Esophagus (tissue), 2 donors: Measurements from ENCODE around the gene RAPGEF2. TPM values are rescaled to one million over a fixed set of nuclear protein-coding genes. Genes with fewer than 3 reads are reported as not detected.
"Not testable (repeated sequence)": the region's sequence is repeated elsewhere in the genome, so short reads cannot be mapped to it uniquely, and the experiment has no call there.

ENCODE experiments used
- H3K27ac ChIP-seq, 2 donors: one replicate each; pipeline ENCODE4 v1.5.1; 2013; ENCODE audit warnings: low read depth in 2 of 2, mild to moderate bottlenecking in 2 of 2, inconsistent platforms in 1 of 2, low read length in 1 of 2, moderate library complexity in 1 of 2
- H3K27me3 ChIP-seq, 2 donors: one replicate each; pipeline ENCODE4 v1.6.1; 2013; ENCODE audit warnings: low read length in 2 of 2, control low read depth in 1 of 2, mild to moderate bottlenecking in 1 of 2; ENCODE audit not compliant: insufficient read depth in 2 of 2, control insufficient read depth in 1 of 2
- H3K36me3 ChIP-seq, 2 donors: one replicate each; pipeline ENCODE4 v1.6.1; 2013; ENCODE audit warnings: low read length in 1 of 2; ENCODE audit not compliant: control insufficient read depth in 2 of 2, insufficient read depth in 2 of 2
- H3K4me1 ChIP-seq, 2 donors: one replicate each; pipeline ENCODE4 v1.6.1; 2013; ENCODE audit warnings: low read length in 1 of 2; ENCODE audit not compliant: control insufficient read depth in 2 of 2, insufficient read depth in 2 of 2
- H3K4me3 ChIP-seq, 2 donors: one replicate each; pipeline ENCODE4 v1.5.1; 2013; ENCODE audit warnings: low read length in 2 of 2, mild to moderate bottlenecking in 2 of 2, low read depth in 1 of 2, moderate library complexity in 1 of 2
- H3K9me3 ChIP-seq, 2 donors: one replicate each; pipeline ENCODE4 v1.6.1; 2013; ENCODE audit warnings: mild to moderate bottlenecking in 2 of 2, low read depth in 1 of 2, low read length in 1 of 2, moderate library complexity in 1 of 2; ENCODE audit not compliant: control insufficient read depth in 2 of 2, insufficient read depth in 1 of 2
- WGBS, 2 donors: extraction: QIAGEN DNeasy Blood & Tissue Kit; methylation state at CpG; one replicate each; pipeline ENCODE4 v1.1.7; 2013; 5-methylcytosine and 5-hydroxymethylcytosine counted together
- polyA plus RNA-seq, 2 donors: library from polyadenylated mRNA; stranded (reverse); fragments of 200-250 nt; gene quantifications; one replicate each; pipeline ENCODE4 v1.2.3, GENCODE V29; 2013
- donor health status: healthy with polysubstance abuse.
- donor health status: Bipolar disorder and iron deficiency.

RAPGEF2 gene
- polyA plus RNA-seq, 2 donors: 3.9 to 4.3 TPM

DNA sequence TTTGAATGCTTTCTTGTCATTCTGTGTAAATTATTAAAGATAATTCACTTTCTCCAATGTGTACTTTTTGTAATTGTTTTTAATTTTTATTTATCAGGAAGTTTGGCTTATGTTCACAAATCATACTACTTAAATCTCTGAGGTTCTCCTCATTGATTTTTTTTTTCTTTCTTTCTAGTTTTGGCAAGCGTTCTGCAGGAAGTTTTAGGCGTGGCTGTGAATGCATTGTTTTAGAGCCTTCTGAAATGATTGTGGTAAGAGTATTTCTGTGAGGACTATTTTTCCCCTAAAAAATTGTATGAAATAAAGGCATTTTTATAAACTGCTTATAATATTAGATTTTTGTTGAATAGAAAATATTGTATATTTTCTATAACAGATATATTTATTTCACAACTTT lies 135.8 kb downstream of the RAPGEF2 start:
- Histone ChIP-seq H3K4me3 (no peak overlapping the region), H3K36me3 (no peaks in the 10 kb centered on the region), H3K9me3 (no peaks in the 10 kb centered on the region), H3K4me1 (no peaks in the 10 kb centered on the region), H3K27ac (no peak overlapping the region), H3K27me3 (no peaks in the 10 kb centered on the region)
- WGBS, 2 donors: 21 to 23% methylated on average over 2 of the region's 2 CpGs

GRCh38 chr4:159239629-159240028 lies 136.8 kb downstream of the RAPGEF2 start:
- 81 to 83% methylated on average over 2 of the region's 2 CpGs for WGBS, 2 donors
- H3K9me3 ChIP-seq: no peaks in the 10 kb centered on the region
- H3K4me1 ChIP-seq: no peaks in the 10 kb centered on the region
- no peaks in the 10 kb centered on the region for H3K27me3 ChIP-seq
- no peak overlapping the region for H3K27ac ChIP-seq
- H3K4me3 ChIP-seq: no peak overlapping the region
- H3K36me3 ChIP-seq: no peaks in the 10 kb centered on the region

- WGBS, 2 donors: 75 to 86% methylated on average over 4 of the region's 4 CpGs
- no peaks in the 10 kb centered on the region for H3K27me3 ChIP-seq
- H3K4me3 ChIP-seq: no peak overlapping the region
- H3K9me3 ChIP-seq: no peaks in the 10 kb centered on the region
- no peaks in the 10 kb centered on the region for H3K36me3 ChIP-seq
- no peak overlapping the region for H3K27ac ChIP-seq
- H3K4me1 ChIP-seq: no peaks in the 10 kb centered on the region
These were observed 137.2 kb downstream of the RAPGEF2 start for GRCh38 chr4:159240046-159240445.

- Histone ChIP-seq H3K9me3 (no peaks in the 10 kb centered on the region), H3K4me3 (no peak overlapping the region), H3K27ac (no peak overlapping the region), H3K27me3 (no peaks in the 10 kb centered on the region), H3K4me1 (no peaks in the 10 kb centered on the region), H3K36me3 (no peaks in the 10 kb centered on the region)
- WGBS, 2 donors: 72% methylated on average over 3 of the region's 3 CpGs
These were observed 137.8 kb downstream of the RAPGEF2 start for GRCh38 chr4:159240687-159241086.

GRCh38 chr4:159242427-159242826 lies 139.5 kb downstream of the RAPGEF2 start:
- Histone ChIP-seq H3K36me3 (no peaks in the 10 kb centered on the region), H3K27ac (no peak overlapping the region), H3K9me3 (no peaks in the 10 kb centered on the region), H3K27me3 (no peaks in the 10 kb centered on the region), H3K4me3 (no peak overlapping the region), H3K4me1 (no peaks in the 10 kb centered on the region)

DNA sequence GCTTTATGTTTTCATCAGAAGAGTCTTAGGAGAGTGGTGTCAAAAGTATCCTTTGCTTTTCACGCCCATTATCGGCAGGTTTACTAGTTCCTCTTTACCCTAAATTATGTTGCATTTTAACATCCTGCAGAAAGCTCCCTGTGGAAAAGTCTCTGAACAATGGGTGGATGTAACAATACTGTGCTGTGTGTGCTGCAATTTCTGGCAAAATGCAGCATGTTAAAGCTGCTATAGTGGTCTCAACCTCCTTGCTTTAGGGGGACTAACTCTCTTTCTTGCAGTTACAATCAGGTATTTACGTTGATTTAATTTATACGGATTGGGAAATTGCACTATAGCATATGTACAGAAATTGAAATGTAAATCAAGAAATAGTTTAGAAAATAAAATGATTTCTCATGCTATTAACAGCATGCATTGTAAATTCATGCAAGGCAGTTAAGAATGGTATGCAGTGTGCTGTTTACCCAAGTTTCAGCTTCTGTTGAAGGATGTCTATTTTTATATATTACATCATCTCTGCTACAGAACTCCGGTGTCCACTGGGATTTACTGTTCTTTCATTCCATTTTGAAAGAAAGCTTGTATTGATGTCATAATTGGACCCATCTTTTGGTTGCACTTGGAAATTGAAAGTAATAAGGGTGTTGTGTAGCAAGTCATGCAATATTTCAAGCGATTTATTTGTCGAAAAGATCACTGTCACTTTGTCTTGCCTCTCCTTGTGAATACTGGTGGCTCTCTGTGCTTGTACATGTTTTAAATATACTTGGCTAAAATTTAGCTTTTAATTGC lies 145.7 kb downstream of the RAPGEF2 start:
- Histone ChIP-seq H3K27ac (no peak overlapping the region), H3K4me3 (no peak overlapping the region), H3K4me1 (no peaks in the 10 kb centered on the region), H3K27me3 (no peaks in the 10 kb centered on the region), H3K9me3 (peaks cover 0 to 7% of the 10 kb centered on the region in 2 donors), H3K36me3 (no peaks in the 10 kb centered on the region)
- 62 to 67% methylated on average over 7 of the region's 7 CpGs for WGBS, 2 donors

- WGBS, 2 donors: 96 to 97% methylated on average over 35 of the region's 35 CpGs
- Histone ChIP-seq H3K4me3 (no peak overlapping the region), H3K27ac (no peak overlapping the region)
These were observed 148.0 kb downstream of the RAPGEF2 start for GRCh38 chr4:159250751-159251325.

GRCh38 chr4:159251580-159251979 lies 148.7 kb downstream of the RAPGEF2 start:
- H3K9me3 ChIP-seq, H3K27me3 ChIP-seq, H3K4me3 ChIP-seq, H3K4me1 ChIP-seq, H3K36me3 ChIP-seq: not testable (repeated sequence)
- WGBS, 2 donors: 89 to 94% methylated on average over 14 of the region's 14 CpGs
- H3K27ac ChIP-seq: peak overlapping the region in 1 of 2 donors; percentile 60

More at GRCh38 chr4:159250751-159251325, 148.0 kb downstream of the RAPGEF2 start:
- Histone ChIP-seq H3K9me3 (peaks cover 0 to 7% of the 10 kb centered on the region in 2 donors), H3K27me3 (no peaks in the 10 kb centered on the region), H3K4me1 (no peaks in the 10 kb centered on the region), H3K36me3 (no peaks in the 10 kb centered on the region)

DNA sequence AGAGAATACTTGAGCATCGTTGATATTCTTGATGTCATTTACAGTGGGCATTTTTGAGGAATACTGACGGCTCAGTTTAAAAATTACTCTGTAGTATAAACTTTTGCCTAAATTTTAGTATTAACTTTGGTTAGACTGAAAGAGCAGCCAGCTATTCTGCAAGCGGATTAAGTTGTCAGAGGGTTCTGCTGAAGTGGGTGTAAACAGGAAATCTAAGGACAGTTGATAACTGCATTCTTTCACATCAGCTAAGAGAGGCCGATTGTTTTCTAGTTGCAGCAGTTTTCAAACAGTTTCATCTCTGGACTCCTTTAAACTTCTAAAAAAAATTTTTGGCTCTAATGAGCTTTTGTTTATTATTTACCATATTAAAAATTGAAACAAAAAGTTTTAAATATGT lies 149.6 kb downstream of the RAPGEF2 start:
- H3K27ac ChIP-seq: no peak overlapping the region
- H3K9me3 ChIP-seq: peaks cover 0 to 7% of the 10 kb centered on the region in 2 donors
- no peaks in the 10 kb centered on the region for H3K27me3 ChIP-seq
- no peaks in the 10 kb centered on the region for H3K36me3 ChIP-seq
- H3K4me3 ChIP-seq: no peak overlapping the region
- 55 to 60% methylated on average over 4 of the region's 4 CpGs for WGBS, 2 donors
- no peaks in the 10 kb centered on the region for H3K4me1 ChIP-seq

DNA sequence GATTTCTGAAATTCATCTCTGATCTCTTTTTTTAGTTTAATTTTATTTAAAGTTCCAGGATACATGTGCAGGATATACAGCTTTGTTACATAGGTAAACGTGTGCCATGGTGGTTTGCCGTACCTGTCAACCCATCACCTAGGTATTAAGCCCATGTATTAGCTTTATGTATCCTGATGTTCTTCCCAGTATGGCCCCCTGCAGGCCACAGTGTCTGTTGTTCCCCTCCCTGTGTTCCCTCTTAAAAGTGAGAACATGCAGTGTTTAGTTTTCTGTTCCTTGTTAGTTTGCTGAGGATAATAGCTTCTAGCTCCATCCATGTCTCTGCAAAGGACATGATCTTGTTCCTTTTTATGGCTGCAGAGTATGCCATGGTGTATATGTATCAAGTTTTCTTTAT lies 153.2 kb downstream of the RAPGEF2 start:
- Histone ChIP-seq H3K27me3 (no peaks in the 10 kb centered on the region), H3K9me3 (peaks cover 0 to 2% of the 10 kb centered on the region in 2 donors), H3K4me3 (no peak overlapping the region), H3K27ac (no peak overlapping the region), H3K36me3 (no peaks in the 10 kb centered on the region), H3K4me1 (no peaks in the 10 kb centered on the region)
- WGBS, 2 donors: 93% methylated on average over 2 of the region's 2 CpGs
